Kidney (tissue), 14 donors: ENCODE results near the gene UNC119B. TPM values are rescaled to one million over a fixed set of nuclear protein-coding genes. Genes with fewer than 3 reads are reported as not detected.

Experiments
- DNase-seq, 5 donors: peaks; one replicate each; pipeline ENCODE4 v3.0.0-alpha.2; 2013 to 2020
- FAIRE-seq: peaks from 2 replicates; lab custom pipeline; 2012; peaks lifted over from hg19 to GRCh38; lab: Jason Lieb, UNC
- H3K27ac ChIP-seq, 2 donors: one replicate each; pipeline ENCODE4 v1.7.0; 2013; ENCODE audit warnings: low read depth in 2 of 2, low read length in 2 of 2, inconsistent platforms in 1 of 2
- H3K27me3 ChIP-seq: one replicate; pipeline ENCODE4 v1.7.1; 2013; ENCODE audit warnings: low read length, inconsistent platforms; ENCODE audit not compliant: control insufficient read depth, insufficient read depth
- H3K36me3 ChIP-seq, 3 donors: one replicate each; pipeline versions ENCODE4 v1.7.0 to v1.7.1; 2013; ENCODE audit warnings: low read length in 3 of 3, control low read depth in 1 of 3, inconsistent platforms in 1 of 3; ENCODE audit not compliant: insufficient read depth in 3 of 3, control insufficient read depth in 2 of 3
- H3K4me1 ChIP-seq, 3 donors: one replicate each; pipeline versions ENCODE4 v1.7.0 to v1.7.1; 2013; ENCODE audit warnings: low read length in 3 of 3, inconsistent platforms in 1 of 3, low read depth in 1 of 3; ENCODE audit not compliant: control insufficient read depth in 2 of 3, insufficient read depth in 2 of 3
- H3K4me3 ChIP-seq, 3 donors: one replicate each; pipeline versions ENCODE4 v1.7.0 to v1.8.1; 2013; ENCODE audit warnings: low read length in 3 of 3, control low read depth in 1 of 3, inconsistent platforms in 1 of 3
- H3K9ac ChIP-seq, 3 donors: one replicate each; pipeline versions ENCODE4 v1.7.0 to v1.7.1; 2013; ENCODE audit warnings: low read length in 3 of 3, control low read depth in 1 of 3, inconsistent platforms in 1 of 3
- H3K9me3 ChIP-seq, 3 donors: one replicate each; pipeline versions ENCODE4 v1.7.0 to v1.7.1; 2013; ENCODE audit warnings: low read length in 3 of 3, control low read depth in 1 of 3, inconsistent platforms in 1 of 3; ENCODE audit not compliant: control insufficient read depth in 2 of 3, insufficient read depth in 1 of 3
- CTCF ChIP-seq: IDR thresholded peaks from 3 replicates; pipeline ENCODE4 v1.5.1; 2012; ENCODE audit warnings: mild to moderate bottlenecking, moderate library complexity, borderline replicate concordance; ENCODE audit not compliant: insufficient read depth; ENCODE audit errors: extremely low read depth
- intact Hi-C: fragments of 100-400 bp; cut with DNase I; formaldehyde crosslinking; loops from one replicate; pipeline ENCODE4 v1.11.1; 2022
- polyA plus RNA-seq: library from polyadenylated mRNA; stranded (reverse); fragments of 350-450 nt; fragmentation: Illumina TruSeq; extraction: RNeasy Lipid Tissue Mini Kit (QIAGEN cat#74804); gene quantifications from one replicate; pipeline ENCODE4 v1.2.3, GENCODE V29; 2014; ENCODE audit warnings: low read depth, low replicate concordance; ENCODE audit not compliant: insufficient read depth
- total RNA-seq: library from RNA; stranded (reverse); fragmentation: NEBNext Ultra II Directional; extraction: Animal tissue kit (Norgen Biotek cat#: 25700); gene quantifications from one replicate; pipeline ENCODE4 v1.2.1, GENCODE V29; 2021
- donor health status: control.
- donor health status: control.
- donor health status: control.
- donor health status: control.
- donor health status: control.
- donor health status: DM: yes; HTN: yes; CAD: no.
- donor health status: Normal renal cell carcinoma (clear cell type).

The UNC119B gene
- total and polyA plus RNA-seq, 2 donors from 2014 or later = 29.4 to 44.5 TPM

GRCh38 chr12:120758798-120759590 is 48.7 kb downstream of the UNC119B start:
- peaks cover 0 to 5% (median 0%) of the 10 kb centered on the region in 3 donors for H3K4me1 ChIP-seq
- intact Hi-C loops = no loop called here
- H3K4me3 ChIP-seq = no peak overlapping the region
- no peak for TF ChIP-seq CTCF
- no peaks in the 10 kb centered on the region for H3K9me3 ChIP-seq
- H3K27me3 ChIP-seq = no peaks in the 10 kb centered on the region
- no peak for FAIRE-seq
- peaks cover 0 to 19% (median 10%) of the 10 kb centered on the region in 3 donors for H3K36me3 ChIP-seq
- no peak overlapping the region for H3K9ac ChIP-seq
- no peak overlapping the region for H3K27ac ChIP-seq
- DNase-seq = no peak

- H3K27ac ChIP-seq = no peak overlapping the region
- peaks cover 3 to 25% (median 10%) of the 10 kb centered on the region in 3 donors for H3K36me3 ChIP-seq
- no peak overlapping the region for H3K9ac ChIP-seq
- FAIRE-seq = no peak
- peak in 4 of 5 donors; percentile 30 to 58 (median 51) for DNase-seq
- H3K4me1 ChIP-seq = peaks cover 0 to 5% (median 0%) of the 10 kb centered on the region in 3 donors
- TF ChIP-seq CTCF = no peak
- H3K4me3 ChIP-seq = no peak overlapping the region
- no peaks in the 10 kb centered on the region for H3K9me3 ChIP-seq
- H3K27me3 ChIP-seq = no peaks in the 10 kb centered on the region
- intact Hi-C loops = no loop called here
Observed at GRCh38 chr12:120759591-120760348, 49.5 kb downstream of the UNC119B start.

GRCh38 chr12:120760349-120761254 is 50.3 kb downstream of the UNC119B start:
- Histone ChIP-seq H3K36me3 (peaks cover 3 to 28% (median 13%) of the 10 kb centered on the region in 3 donors), H3K9ac (no peak overlapping the region), H3K9me3 (no peaks in the 10 kb centered on the region), H3K4me3 (no peak overlapping the region), H3K27me3 (no peaks in the 10 kb centered on the region), H3K4me1 (peaks cover 0 to 5% (median 0%) of the 10 kb centered on the region in 3 donors), H3K27ac (peak overlapping the region in 1 of 2 donors; percentile 39)
- TF ChIP-seq CTCF = no peak
- intact Hi-C loops = no loop called here
- FAIRE-seq = no peak
- peak in 2 of 5 donors; percentile 28 to 59 for DNase-seq
